ENCODE results near the gene ELAC2.

GRCh38 chr17:13024526-13025257, 6.9 kb upstream of the ELAC2 start:
- TF ChIP-seq CTCF (conservative IDR thresholded peaks at IDR 0.05; ENCODE audit: low read depth, low read length) (peak; percentile 98), EZH2 (IDR thresholded peaks at IDR 0.05; ENCODE audit: borderline replicate concordance, low read depth, low read length, poor library complexity, severe bottlenecking) (no peak)

Data from A673 (cell line).